Stomach (tissue), 9 donors: ENCODE measurements around the gene CHMP3. TPM values are rescaled to one million over a fixed set of nuclear protein-coding genes. Genes with fewer than 3 reads are reported as not detected.
"Not testable (repeated sequence)": the region's sequence is repeated elsewhere in the genome, so short reads cannot be mapped to it uniquely, and the experiment has no call there.

ENCODE experiments used
- DNase-seq, 2 donors: peaks; one replicate each; pipeline versions ENCODE4 v3.0.0 to v3.0.0-alpha.2; 2013 to 2019
- H3K27ac ChIP-seq, 5 donors: fragments of 200-600 bp in 4 of 5; sonication (generic) in 4 of 5; one replicate each; pipeline ENCODE4 v1.5.1; 2013 to 2019; ENCODE audit warnings: mild to moderate bottlenecking in 1 of 5, moderate library complexity in 1 of 5
- H3K27me3 ChIP-seq, 3 donors: fragments of 200-600 bp; sonication (generic); one replicate each; pipeline ENCODE4 v1.5.1; 2017 to 2019; ENCODE audit warnings: mixed run types in 1 of 3
- H3K36me3 ChIP-seq, 4 donors: fragments of 200-600 bp; sonication (generic); 1 replicate in 3 of 4; 2 replicates in 1 of 4; pipeline ENCODE4 v1.5.1; 2016 to 2019
- H3K4me1 ChIP-seq, 4 donors: fragments of 200-600 bp; sonication (generic); one replicate each; pipeline ENCODE4 v1.5.1; 2016 to 2019
- H3K4me3 ChIP-seq, 4 donors: fragments of 200-600 bp; sonication (generic) in 3 of 4; one replicate each; pipeline ENCODE4 v1.5.1; 2016 to 2019; ENCODE audit warnings: mild to moderate bottlenecking in 1 of 4
- H3K9me3 ChIP-seq, 4 donors: fragments of 200-600 bp; sonication (generic); one replicate each; pipeline ENCODE4 v1.5.1; 2016 to 2019
- CTCF ChIP-seq, 7 experiments: fragments of 450-650 bp in 4 of 7; fragments of 200-600 bp in 3 of 7; sonication (generic) in 3 of 7; IDR thresholded peaks; one replicate each; pipeline ENCODE4 v1.5.1; 2016 to 2019; ENCODE audit warnings: antibody characterized with exemption in 7 of 7, control low read depth in 2 of 7, mild to moderate bottlenecking in 1 of 7
- EP300 ChIP-seq: sonication (generic); formaldehyde crosslinking; IDR thresholded peaks from one replicate; pipeline ENCODE4 v1.6.1; 2017; ENCODE audit warnings: antibody characterized with exemption
- POLR2A ChIP-seq, 4 donors: fragments of 450-650 bp; IDR thresholded peaks; one replicate each; pipeline ENCODE4 v1.6.1; 2016; ENCODE audit warnings: antibody characterized with exemption in 4 of 4, control low read depth in 2 of 4, mild to moderate bottlenecking in 1 of 4, moderate library complexity in 1 of 4
- POLR2AphosphoS5 ChIP-seq, 3 donors: sonication (generic); formaldehyde crosslinking; IDR thresholded peaks; one replicate each; pipeline ENCODE4 v1.6.1; 2016; ENCODE audit warnings: antibody characterized with exemption in 3 of 3
- WGBS, 5 donors: extraction: QIAGEN DNeasy Blood & Tissue Kit in 3 of 5; methylation state at CpG; one replicate each; pipeline versions ENCODE4 v1.1.5 to v1.1.7; 2013 to 2018; 5-methylcytosine and 5-hydroxymethylcytosine counted together
- intact Hi-C: fragments of 100-400 bp; cut with DNase I; formaldehyde crosslinking; loops from one replicate; pipeline ENCODE4 v1.15.1; 2023; ENCODE audit warnings: low total_unique reads
- polyA plus RNA-seq, 3 donors: library from polyadenylated mRNA; stranded (reverse); fragments of 200-250 nt; gene quantifications; one replicate each; pipeline ENCODE4 v1.2.3, GENCODE V29; 2013
- total RNA-seq, 5 donors: library from RNA; depleted of rRNA; stranded (reverse); fragments of >200 nt; gene quantifications; one replicate each; pipeline versions ENCODE4 v1.1.0 to v1.2.3, GENCODE V29; 2014 to 2016
- donor health status: healthy with polysubstance abuse.
- donor health status: Bipolar disorder and iron deficiency.
- donor health status: healthy.

Gene CHMP3
- total and polyA plus RNA-seq, 8 donors = 25.7 to 158 (median 87.4) TPM

GRCh38 chr2:86592547-86593230, 29.4 kb upstream of the CHMP3 start:
- intact Hi-C loops = no loop called here
- no peaks in the 10 kb centered on the region for H3K27me3 ChIP-seq
- H3K4me3 ChIP-seq = no peak overlapping the region
- TF ChIP-seq CTCF (IDR thresholded peaks at IDR 0.05) (no peak), POLR2AphosphoS5 (IDR thresholded peaks at IDR 0.05) (no peak), POLR2A (IDR thresholded peaks at IDR 0.05) (no peak), EP300 (no peak)
- DNase-seq = peak in 1 of 2 donors; percentile 56
- peak overlapping the region in 1 of 5 donors; percentile 43 for H3K27ac ChIP-seq
- WGBS, 5 donors = 55 to 65% (median 56%) methylated on average over 3 of the region's 3 CpGs
- no peaks in the 10 kb centered on the region for H3K36me3 ChIP-seq
- peaks cover 0 to 9% (median 3%) of the 10 kb centered on the region in 4 donors for H3K4me1 ChIP-seq
- H3K9me3 ChIP-seq = no peaks in the 10 kb centered on the region

GRCh38 chr2:86589701-86590100, 26.5 kb upstream of the CHMP3 start:
- intact Hi-C loops, H3K27ac ChIP-seq, H3K27me3 ChIP-seq, H3K4me1 ChIP-seq, H3K36me3 ChIP-seq, DNase-seq, H3K9me3 ChIP-seq, H3K4me3 ChIP-seq: not testable (repeated sequence)
- WGBS, 5 donors = 95 to 99% (median 97%) methylated on average over 5 of the region's 5 CpGs

- Histone ChIP-seq H3K4me3 (no peak overlapping the region), H3K9me3 (no peaks in the 10 kb centered on the region), H3K27me3 (no peaks in the 10 kb centered on the region), H3K27ac (peak overlapping the region in 1 of 5 donors; percentile 0), H3K4me1 (no peaks in the 10 kb centered on the region), H3K36me3 (no peaks in the 10 kb centered on the region)
- DNase-seq = peak in 1 of 2 donors; percentile 7
- intact Hi-C loops = no loop called here
- no peak for TF ChIP-seq POLR2A (IDR thresholded peaks at IDR 0.05)
- TF ChIP-seq CTCF (IDR thresholded peaks at IDR 0.05) = no peak
- TF ChIP-seq POLR2AphosphoS5 (IDR thresholded peaks at IDR 0.05) = no peak
- 65 to 78% (median 72%) methylated on average over 2 of the region's 2 CpGs for WGBS, 5 donors
Measured at GRCh38 chr2:86584151-86584913, 21.1 kb upstream of the CHMP3 start.

- no peaks in the 10 kb centered on the region for H3K9me3 ChIP-seq
- H3K27me3 ChIP-seq = no peaks in the 10 kb centered on the region
- H3K27ac ChIP-seq = no peak overlapping the region
- no peaks in the 10 kb centered on the region for H3K4me1 ChIP-seq
- intact Hi-C loops = no loop called here
- TF ChIP-seq POLR2A (IDR thresholded peaks at IDR 0.05) = no peak
- no peak for TF ChIP-seq CTCF (IDR thresholded peaks at IDR 0.05)
- no peak for DNase-seq
- no peak overlapping the region for H3K4me3 ChIP-seq
- no peaks in the 10 kb centered on the region for H3K36me3 ChIP-seq
Measured at GRCh38 chr2:86580560-86580959, 17.3 kb upstream of the CHMP3 start.
